ENCODE data around the gene ZCCHC14. TPM values are rescaled to one million over a fixed set of nuclear protein-coding genes. Genes with fewer than 3 reads are reported as not detected.

The ZCCHC14 gene
- total and polyA plus RNA-seq, 2 of the 13 experiments (the other 11 are each of a cell fraction or from before 2014, with no cell fraction given), result 12.4 to 12.5 TPM

DNA sequence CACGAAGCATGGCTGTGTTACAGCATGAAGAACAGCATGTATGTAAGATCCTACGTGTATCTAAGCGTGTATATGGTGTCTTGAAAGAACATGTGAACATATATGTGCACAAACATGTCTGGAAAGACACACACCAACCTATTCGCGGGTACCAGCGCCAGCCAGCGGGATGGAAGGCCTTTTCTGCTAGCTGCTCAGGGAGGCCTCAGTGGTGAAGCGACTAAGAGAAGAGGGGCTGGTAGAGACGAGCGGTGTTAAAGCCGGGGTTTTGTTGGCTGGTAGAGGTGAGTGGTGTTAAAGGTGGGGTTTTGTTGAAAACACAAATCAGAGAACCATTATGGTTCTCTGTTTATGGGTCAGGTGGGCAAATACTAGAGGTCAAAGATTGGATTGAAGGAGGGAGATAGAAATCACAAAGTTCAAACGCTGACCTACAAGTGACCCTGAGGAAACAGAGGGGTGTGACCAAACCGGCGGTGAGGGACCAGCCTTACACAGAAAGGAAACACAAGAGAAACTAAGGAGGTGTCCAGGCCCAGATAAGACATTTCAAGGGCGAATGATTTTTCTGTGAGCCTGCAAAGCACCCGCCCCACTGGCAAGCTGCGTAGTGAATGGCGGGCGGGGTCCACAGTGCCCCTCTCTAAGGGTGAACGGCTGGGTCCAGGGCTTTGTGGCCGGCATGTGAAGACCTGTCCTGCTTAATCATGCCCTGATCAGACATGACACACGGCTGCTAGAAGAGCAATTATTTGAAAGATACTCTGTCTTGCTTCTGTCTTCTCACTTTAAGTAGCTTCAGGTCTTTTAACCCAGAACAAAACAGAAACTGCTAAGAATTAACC, 8.1 kb downstream of the ZCCHC14 start (continued):
- no peak for TF ChIP-seq XRCC5 (optimal IDR thresholded peaks at IDR 0.05; ENCODE audit: low read length)
- TF ChIP-seq XBP1 (CRISPR knock-in tag; IDR thresholded peaks at IDR 0.05), result no peak
- TF ChIP-seq MAFK (conservative IDR thresholded peaks at IDR 0.05 in 1 of 2, IDR thresholded peaks at IDR 0.05 in 1 of 2; ENCODE audit: low read length in 2 of 2), result no peak
- TF ChIP-seq ZNF282 (IDR thresholded peaks at IDR 0.05; ENCODE audit: partially characterized antibody), result no peak
- TF ChIP-seq ZNF333 (CRISPR knock-in tag; IDR thresholded peaks at IDR 0.05; ENCODE audit: borderline replicate concordance), result no peak
- no peak for TF ChIP-seq RFX1 (IDR thresholded peaks at IDR 0.05)
- no peak for TF ChIP-seq ZNF788 (CRISPR knock-in tag; IDR thresholded peaks at IDR 0.05; ENCODE audit: borderline replicate concordance)
- TF ChIP-seq ISX (CRISPR knock-in tag; conservative IDR thresholded peaks at IDR 0.05), result no peak
- no peak for TF ChIP-seq ZNF83 (CRISPR knock-in tag; IDR thresholded peaks at IDR 0.05; ENCODE audit: borderline replicate concordance)
- peak; percentile 35; the same call in 1 of the 2 replicates for TF ChIP-seq ZBTB7B (CRISPR knock-in tag; IDR thresholded peaks at IDR 0.05)
- no peak for TF ChIP-seq SCMH1 (CRISPR knock-in tag; IDR thresholded peaks at IDR 0.05; ENCODE audit: borderline replicate concordance)
- TF ChIP-seq, protein P1, sequence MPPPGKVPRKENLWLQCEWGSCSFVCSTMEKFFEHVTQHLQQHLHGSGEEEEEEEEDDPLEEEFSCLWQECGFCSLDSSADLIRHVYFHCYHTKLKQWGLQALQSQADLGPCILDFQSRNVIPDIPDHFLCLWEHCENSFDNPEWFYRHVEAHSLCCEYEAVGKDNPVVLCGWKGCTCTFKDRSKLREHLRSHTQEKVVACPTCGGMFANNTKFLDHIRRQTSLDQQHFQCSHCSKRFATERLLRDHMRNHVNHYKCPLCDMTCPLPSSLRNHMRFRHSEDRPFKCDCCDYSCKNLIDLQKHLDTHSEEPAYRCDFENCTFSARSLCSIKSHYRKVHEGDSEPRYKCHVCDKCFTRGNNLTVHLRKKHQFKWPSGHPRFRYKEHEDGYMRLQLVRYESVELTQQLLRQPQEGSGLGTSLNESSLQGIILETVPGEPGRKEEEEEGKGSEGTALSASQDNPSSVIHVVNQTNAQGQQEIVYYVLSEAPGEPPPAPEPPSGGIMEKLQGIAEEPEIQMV (CRISPR knock-in tag; IDR thresholded peaks at IDR 0.05; ENCODE audit: low read depth), result no peak
- no peak for TF ChIP-seq GATAD1 (CRISPR knock-in tag; IDR thresholded peaks at IDR 0.05)
- TF ChIP-seq ATRX (CRISPR knock-in tag; IDR thresholded peaks at IDR 0.05; ENCODE audit: borderline replicate concordance), result no peak
- TF ChIP-seq, protein P2, sequence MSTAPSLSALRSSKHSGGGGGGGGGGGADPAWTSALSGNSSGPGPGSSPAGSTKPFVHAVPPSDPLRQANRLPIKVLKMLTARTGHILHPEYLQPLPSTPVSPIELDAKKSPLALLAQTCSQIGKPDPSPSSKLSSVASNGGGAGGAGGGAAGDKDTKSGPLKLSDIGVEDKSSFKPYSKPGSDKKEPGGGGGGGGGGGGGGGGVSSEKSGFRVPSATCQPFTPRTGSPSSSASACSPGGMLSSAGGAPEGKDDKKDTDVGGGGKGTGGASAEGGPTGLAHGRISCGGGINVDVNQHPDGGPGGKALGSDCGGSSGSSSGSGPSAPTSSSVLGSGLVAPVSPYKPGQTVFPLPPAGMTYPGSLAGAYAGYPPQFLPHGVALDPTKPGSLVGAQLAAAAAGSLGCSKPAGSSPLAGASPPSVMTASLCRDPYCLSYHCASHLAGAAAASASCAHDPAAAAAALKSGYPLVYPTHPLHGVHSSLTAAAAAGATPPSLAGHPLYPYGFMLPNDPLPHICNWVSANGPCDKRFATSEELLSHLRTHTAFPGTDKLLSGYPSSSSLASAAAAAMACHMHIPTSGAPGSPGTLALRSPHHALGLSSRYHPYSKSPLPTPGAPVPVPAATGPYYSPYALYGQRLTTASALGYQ (CRISPR knock-in tag; IDR thresholded peaks at IDR 0.05), result peak; percentile 46; the same call in 1 of the 2 replicates
- TF ChIP-seq NAIF1 (CRISPR knock-in tag; IDR thresholded peaks at IDR 0.05; ENCODE audit: borderline replicate concordance), result no peak
- TF ChIP-seq CC2D1A (CRISPR knock-in tag; IDR thresholded peaks at IDR 0.05), result no peak
- peak; percentile 82; the same call in 1 of the 2 replicates for TF ChIP-seq RXRA (CRISPR knock-in tag; IDR thresholded peaks at IDR 0.05)
- TF ChIP-seq, protein P3, sequence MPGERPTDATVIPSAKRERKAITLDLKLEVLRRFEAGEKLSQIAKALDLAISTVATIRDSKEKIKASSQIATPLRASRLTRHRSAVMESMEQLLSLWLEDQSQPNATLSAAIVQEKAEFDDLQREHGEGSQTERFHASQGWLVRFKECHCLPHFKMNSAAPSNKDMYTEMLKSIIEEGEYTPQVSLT (CRISPR knock-in tag; IDR thresholded peaks at IDR 0.05; ENCODE audit: borderline replicate concordance, low read depth), result no peak
- no peak for TF ChIP-seq ETV6 (CRISPR knock-in tag; conservative IDR thresholded peaks at IDR 0.05)
- TF ChIP-seq RFXAP (CRISPR knock-in tag; IDR thresholded peaks at IDR 0.05; ENCODE audit: borderline replicate concordance), result no peak
- TF ChIP-seq, protein P4, sequence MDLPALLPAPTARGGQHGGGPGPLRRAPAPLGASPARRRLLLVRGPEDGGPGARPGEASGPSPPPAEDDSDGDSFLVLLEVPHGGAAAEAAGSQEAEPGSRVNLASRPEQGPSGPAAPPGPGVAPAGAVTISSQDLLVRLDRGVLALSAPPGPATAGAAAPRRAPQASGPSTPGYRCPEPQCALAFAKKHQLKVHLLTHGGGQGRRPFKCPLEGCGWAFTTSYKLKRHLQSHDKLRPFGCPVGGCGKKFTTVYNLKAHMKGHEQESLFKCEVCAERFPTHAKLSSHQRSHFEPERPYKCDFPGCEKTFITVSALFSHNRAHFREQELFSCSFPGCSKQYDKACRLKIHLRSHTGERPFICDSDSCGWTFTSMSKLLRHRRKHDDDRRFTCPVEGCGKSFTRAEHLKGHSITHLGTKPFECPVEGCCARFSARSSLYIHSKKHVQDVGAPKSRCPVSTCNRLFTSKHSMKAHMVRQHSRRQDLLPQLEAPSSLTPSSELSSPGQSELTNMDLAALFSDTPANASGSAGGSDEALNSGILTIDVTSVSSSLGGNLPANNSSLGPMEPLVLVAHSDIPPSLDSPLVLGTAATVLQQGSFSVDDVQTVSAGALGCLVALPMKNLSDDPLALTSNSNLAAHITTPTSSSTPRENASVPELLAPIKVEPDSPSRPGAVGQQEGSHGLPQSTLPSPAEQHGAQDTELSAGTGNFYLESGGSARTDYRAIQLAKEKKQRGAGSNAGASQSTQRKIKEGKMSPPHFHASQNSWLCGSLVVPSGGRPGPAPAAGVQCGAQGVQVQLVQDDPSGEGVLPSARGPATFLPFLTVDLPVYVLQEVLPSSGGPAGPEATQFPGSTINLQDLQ (CRISPR knock-in tag; IDR thresholded peaks at IDR 0.05), result no peak

All from HepG2 (cell line).